HG03064 (cell line): Measurements from ENCODE around the gene AMIGO1.
A peak's percentile ranks its signal among the peaks of the same experiment; 100 is the strongest.

Experiments
- ATAC-seq: cut with Tn5 transposase; IDR thresholded peaks from one replicate; pipeline ENCODE4 v1.9.1; 2021; ENCODE audit warnings: low read depth; ENCODE audit not compliant: unreplicated experiment

The AMIGO1 gene

GRCh38 chr1:109504974-109505373 is 4.6 kb downstream of the AMIGO1 start:
- ATAC-seq = no peak

DNA sequence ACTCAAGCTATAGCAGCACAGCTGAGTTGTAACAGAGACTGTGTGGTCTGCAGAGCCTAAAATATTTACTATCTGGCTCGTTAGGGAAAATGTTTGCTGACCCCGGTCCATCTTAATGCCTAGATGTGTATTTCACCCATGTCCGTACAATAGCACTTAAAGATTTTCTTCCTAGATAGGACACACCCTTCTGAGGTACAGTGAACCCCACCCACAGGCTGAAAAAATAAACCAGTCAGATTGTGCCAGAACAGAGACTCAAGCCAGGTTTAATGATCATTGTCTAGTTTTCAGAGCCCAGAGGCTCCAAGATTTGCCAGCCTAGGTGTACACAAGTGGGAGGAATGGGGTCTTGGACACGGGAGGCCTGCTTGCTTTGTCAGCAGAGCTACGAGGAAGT is 5.6 kb downstream of the AMIGO1 start:
- ATAC-seq = no peak

DNA sequence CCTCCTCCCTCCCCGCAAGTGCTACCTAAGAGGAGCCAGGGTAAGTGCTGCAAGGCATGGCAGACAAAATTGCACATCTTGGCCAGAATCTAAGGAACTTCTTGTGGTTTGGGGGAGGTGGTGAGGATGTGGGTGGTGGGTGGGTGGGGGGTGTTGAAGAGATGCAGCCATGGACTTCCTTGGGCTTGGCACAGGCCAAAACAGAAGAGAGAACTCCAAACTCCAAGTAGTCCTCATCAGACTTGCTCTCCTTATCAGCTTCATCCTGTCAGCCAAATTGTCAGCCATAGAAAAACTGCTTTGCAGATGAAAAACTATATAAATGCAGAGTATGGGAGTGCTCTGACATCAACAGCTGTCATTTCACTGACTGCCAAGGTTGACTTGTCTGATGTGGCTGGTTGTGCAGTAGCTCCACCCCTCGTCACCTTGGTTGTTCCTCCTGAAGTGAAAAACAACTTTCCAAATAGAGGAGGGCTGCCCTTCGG is 7.1 kb downstream of the AMIGO1 start:
- no peak for ATAC-seq

- ATAC-seq = no peak
Measured at GRCh38 chr1:109501644-109502363, 7.7 kb downstream of the AMIGO1 start.

GRCh38 chr1:109500941-109501381 is 8.6 kb downstream of the AMIGO1 start:
- ATAC-seq = no peak

DNA sequence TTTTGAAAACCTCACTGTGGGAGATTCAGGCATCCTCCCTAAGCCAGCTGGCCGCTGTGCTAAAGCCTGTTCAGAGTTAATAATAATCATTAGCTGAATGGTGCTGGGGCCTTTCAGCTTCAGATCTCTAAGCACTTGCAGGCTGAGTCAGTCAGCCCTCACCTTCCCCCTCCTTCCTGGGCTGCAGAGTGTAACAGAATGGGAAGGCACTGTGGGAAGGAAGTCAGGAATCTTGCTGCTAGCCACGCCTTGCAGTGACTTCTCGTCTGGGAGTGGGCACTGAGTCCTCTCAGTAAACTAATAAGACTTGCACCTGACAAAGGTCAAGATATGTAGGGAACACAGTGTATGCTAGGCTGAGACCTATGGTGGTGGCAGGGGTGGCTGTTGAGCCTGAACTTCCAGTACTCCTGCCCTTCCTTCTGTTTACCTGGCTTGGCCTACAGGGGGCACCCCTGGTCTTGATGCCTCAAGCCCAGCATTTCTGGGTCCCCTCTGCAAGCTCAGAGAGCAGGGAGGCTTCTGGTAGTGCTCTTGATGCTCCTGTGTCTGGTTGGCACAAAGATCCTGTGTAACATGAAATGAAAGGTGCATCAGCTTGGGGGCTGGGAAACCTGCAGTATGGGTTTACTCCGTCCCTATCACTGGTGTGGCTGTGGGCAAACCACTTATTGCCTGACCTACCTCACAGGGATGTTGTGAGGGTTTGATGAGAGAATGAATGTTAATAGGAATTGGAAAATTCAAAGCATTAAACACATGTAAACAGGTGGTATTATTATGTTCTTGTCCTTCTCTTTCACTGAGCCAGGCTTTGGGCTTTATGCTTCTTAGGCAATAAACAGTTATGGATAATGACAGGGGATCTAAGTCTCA is 9.6 kb downstream of the AMIGO1 start:
- ATAC-seq = no peak

GRCh38 chr1:109499081-109499480 is 10.4 kb downstream of the AMIGO1 start:
- no peak for ATAC-seq

DNA sequence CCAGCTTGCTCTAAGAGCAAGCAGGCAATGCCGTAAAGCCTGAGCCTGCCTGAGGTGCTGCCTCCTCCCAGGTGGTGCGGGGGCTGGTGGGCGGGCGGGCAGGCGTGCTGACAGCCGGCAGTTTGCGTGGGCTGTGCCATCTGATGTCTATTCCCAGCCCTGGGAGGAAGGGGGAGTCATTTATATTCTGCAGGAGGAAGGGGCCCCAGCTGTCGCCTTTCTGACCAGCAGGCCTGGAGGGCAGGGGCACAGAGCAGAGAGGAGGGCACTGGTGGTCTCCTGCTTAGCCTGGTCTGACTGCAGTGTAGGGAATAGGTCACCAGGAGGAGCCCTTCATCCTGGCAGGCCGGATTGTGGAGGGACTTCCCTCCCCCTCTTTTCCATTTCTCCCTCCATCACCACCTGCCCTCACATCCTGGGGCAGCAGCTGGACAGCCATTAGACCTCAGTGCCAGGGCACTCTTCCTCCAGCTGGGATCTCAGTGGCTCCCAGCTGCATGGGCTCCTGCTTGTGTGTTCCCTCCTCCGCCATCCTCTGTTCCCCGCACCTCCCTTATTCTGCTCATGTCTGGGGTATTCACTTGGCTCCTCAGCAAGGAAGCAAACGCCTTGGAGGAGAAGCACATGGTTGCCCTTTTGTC is 11.2 kb downstream of the AMIGO1 start:
- ATAC-seq = no peak

DNA sequence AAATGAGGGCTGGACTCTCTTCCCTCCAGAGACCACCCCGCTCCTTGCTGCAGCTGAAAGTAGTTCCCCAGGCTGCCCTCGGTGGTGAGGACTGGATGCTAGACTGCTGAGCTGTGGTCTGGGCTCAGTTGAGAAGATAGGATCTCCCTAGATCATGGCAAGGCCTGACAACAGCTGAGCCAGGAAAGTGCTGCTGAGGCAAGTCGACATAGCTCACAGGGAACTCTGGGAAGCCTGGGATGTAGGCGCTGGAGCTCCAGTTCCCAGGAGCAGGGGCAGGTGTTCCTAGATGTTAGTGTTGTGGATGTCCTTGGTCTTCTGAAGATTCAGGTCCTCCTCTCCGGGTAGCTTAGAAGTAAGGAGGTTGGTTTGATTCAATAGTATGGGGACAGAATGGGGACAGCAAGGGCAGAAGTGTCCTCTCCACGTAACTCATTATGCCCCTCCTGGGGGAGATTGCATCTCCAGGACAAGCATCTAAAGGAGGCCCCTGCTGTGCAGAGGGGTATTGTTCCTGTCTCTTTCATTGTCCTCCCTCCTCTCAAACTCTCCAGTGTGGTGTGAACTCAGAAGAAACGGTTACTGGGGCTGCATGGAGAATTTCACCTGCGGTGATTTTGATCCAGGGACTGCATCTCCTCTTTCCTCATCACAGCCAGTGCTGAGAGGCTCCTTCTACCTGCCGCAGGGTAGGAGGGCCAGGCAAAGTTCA is 11.9 kb downstream of the AMIGO1 start:
- ATAC-seq = no peak

DNA sequence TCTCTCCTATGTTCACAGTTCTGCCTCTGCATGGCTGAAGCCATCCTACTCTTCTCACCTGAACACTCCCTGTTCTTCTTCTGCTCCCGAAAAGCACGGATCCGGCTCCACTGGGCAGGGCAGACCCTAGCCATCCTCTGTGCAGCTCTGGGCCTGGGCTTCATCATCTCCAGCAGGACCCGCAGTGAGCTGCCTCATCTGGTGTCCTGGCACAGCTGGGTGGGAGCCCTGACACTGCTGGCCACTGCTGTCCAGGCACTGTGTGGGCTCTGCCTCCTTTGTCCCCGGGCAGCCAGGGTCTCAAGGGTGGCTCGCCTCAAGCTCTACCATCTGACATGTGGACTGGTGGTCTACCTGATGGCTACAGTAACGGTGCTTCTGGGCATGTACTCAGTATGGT is 13.8 kb downstream of the AMIGO1 start:
- no peak for ATAC-seq

GRCh38 chr1:109493805-109494539 is 15.6 kb downstream of the AMIGO1 start, which contains the start of gene CYB561D1:
CYB561D1 (plus strand) TSS chr1:109494094; CDS start chr1:109494140, 46 bp downstream.
- ATAC-seq = peak; percentile 91

DNA sequence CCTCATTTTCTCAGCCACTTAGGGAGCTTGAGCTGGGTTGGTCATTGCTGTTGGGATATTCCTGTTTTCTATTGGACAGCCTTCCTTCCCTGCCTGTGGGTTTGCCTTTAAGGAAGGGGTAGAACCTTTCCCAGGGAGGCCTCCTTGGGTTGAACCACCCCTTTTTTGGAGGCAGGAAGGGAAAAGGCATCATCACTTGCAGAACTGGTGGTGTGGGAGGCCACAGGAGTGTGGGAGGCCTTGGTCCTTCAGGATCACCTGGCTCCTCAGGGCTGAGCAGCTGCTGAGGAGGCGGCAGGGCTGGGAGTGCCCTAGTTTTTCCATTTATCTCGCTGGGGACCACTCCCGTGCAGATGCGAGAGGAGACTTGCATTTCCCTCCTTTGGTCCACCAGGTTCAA is 16.3 kb downstream of the AMIGO1 start:
- no peak for ATAC-seq

DNA sequence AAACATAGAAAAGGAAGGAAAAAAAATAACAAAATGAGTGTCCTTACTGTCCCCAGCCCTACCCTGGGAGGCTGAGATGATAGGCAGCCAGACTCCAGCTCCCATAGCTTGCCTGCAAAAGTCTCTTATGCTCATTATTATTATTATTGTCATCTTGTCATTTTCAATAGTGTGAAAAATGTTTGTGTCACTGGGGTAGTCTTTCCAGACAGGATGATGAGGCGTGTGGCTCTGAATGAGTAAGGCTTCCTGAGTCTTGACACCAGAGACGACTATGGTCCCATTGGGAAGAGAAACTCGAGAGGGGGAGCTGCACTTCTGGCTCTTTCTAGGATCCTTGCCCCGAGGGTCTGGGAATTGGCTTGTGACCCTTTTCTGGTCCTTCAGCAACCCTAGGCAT is 16.7 kb downstream of the AMIGO1 start:
- no peak for ATAC-seq

- ATAC-seq = no peak
Measured at GRCh38 chr1:109491372-109491771, 18.2 kb downstream of the AMIGO1 start.

DNA sequence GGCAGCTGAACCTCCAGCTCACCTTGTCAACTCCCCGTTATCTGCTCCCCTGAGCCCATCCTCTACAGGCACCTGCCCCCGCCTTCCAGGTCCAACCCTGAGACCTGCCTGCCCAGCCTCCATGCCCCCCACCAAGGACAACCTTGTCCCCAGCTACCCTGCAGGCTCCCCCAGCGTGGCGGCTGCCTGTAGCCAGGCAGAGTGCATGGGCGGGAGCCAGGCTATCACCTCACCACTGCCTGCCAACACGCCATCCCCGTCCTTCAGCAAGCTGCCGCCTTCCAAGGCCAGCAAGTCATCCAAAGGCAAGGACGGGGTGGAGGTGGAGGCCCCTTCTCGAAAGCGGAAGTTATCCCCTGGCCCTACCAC is 18.6 kb downstream of the AMIGO1 start:
- no peak for ATAC-seq

DNA sequence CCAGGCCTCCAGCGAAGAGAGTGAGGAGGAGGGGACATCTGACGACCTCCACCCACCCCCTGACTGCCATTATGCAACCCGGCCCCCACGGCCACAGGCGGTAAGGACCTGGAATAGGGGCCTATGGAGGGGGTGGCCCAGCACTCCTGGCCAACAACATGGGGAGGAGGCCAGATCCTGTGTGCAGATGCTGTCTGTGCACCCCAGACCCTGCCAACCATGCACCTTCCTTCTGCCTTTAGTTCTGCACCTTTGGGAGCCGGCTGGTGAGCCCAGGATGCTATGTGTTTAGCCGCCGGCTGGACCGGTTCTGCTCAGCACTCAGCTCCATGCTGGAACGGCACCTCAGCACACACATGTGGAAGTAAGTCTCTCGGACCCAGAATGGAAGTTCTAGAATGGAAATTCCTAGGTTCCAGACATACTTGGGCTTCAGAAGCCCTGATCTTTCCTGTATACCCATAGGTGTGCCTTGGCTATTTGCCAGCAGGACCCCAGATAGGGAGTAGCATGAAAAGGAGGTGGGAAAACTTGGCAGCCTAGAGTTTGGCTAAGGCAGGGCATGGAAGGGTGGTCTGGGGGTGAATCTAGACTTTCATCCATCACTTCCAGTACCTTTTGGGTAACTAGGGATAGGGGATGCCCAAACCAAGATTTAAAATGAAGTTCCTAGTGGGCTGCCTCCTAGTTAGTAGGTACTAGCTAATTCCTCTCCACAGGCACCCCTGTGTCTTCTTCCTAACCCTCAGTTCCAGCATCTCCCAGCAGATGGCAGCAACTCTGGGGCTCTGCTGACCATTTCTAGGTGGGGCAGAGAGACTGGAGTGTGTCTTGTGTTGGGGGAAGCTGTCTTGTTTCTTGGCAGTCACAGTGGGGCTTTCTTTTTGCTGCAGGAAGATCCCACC is 19.2 kb downstream of the AMIGO1 start:
- ATAC-seq = no peak

GRCh38 chr1:109488696-109489095 is 20.8 kb downstream of the AMIGO1 start:
- ATAC-seq = no peak

- ATAC-seq = no peak
Measured at GRCh38 chr1:109488201-109488600, 21.3 kb downstream of the AMIGO1 start.

GRCh38 chr1:109487261-109487660 is 22.3 kb downstream of the AMIGO1 start:
- ATAC-seq = no peak
